Heart right ventricle (tissue), 16 donors: ENCODE data around the gene MIB2. TPM values are rescaled to one million over a fixed set of nuclear protein-coding genes. Genes with fewer than 3 reads are reported as not detected.

Experiments used
- ATAC-seq, 8 donors: fragments of 200-7000 bp; cut with Tn5 transposase; one replicate each; pipeline ENCODE4 v1.9.1; 2020; ENCODE audit warnings: mild to moderate bottlenecking in 8 of 8, moderate library complexity in 8 of 8, moderate number of reproducible peaks in 1 of 8
- DNase-seq, 2 donors: peaks; one replicate each; pipeline ENCODE4 v3.0.0-alpha.2; 2020
- H3K27ac ChIP-seq, 10 donors: fragments of 200-600 bp; sonication (generic) in 2 of 10; one replicate each; pipeline versions ENCODE4 v1.5.0 to v1.8.0; 2020 to 2022; ENCODE audit warnings: mild to moderate bottlenecking in 3 of 10
- H3K27me3 ChIP-seq, 7 donors: fragments of 200-600 bp; one replicate each; pipeline ENCODE4 v1.8.0; 2021 to 2022; ENCODE audit warnings: mild to moderate bottlenecking in 2 of 7
- H3K36me3 ChIP-seq, 9 donors: fragments of 200-600 bp; sonication (generic) in 1 of 9; one replicate each; pipeline versions ENCODE4 v1.5.0 to v1.8.0; 2020 to 2022; ENCODE audit warnings: mild to moderate bottlenecking in 2 of 9
- H3K4me1 ChIP-seq, 9 donors: fragments of 200-600 bp; sonication (generic) in 1 of 9; one replicate each; pipeline versions ENCODE4 v1.5.0 to v1.8.0; 2020 to 2022; ENCODE audit warnings: mild to moderate bottlenecking in 4 of 9
- H3K4me3 ChIP-seq, 10 donors: fragments of 200-600 bp; sonication (generic) in 2 of 10; one replicate each; pipeline versions ENCODE4 v1.5.0 to v1.8.0; 2020 to 2022; ENCODE audit warnings: mild to moderate bottlenecking in 7 of 10, moderate library complexity in 2 of 10
- H3K9me3 ChIP-seq, 11 donors: fragments of 200-600 bp in 10 of 11; sonication (generic) in 2 of 11; one replicate each; pipeline versions ENCODE4 v1.5.0 to v1.8.0; 2013 to 2022; ENCODE audit warnings: mild to moderate bottlenecking in 2 of 11, control low read depth in 1 of 11, moderate library complexity in 1 of 11
- WGBS, 2 donors: extraction: QIAGEN DNeasy Blood & Tissue Kit; methylation state at CpG; one replicate each; pipeline ENCODE4 v1.1.7; 2013; ENCODE audit warnings: inconsistent platforms in 1 of 2; 5-methylcytosine and 5-hydroxymethylcytosine counted together
- intact Hi-C, 10 donors: fragments of 100-400 bp; cut with DNase I; formaldehyde crosslinking; loops; one replicate each; pipeline versions ENCODE4 v1.11.1 to v1.14.2; 2022
- polyA plus RNA-seq, 2 donors: library from polyadenylated mRNA; stranded (reverse); fragments of 200-250 nt; gene quantifications; one replicate each; pipeline ENCODE4 v1.2.3, GENCODE V29; 2013
- total RNA-seq, 10 donors: library from RNA; stranded (reverse); fragmentation: NEBNext Ultra II Directional in 3 of 10; extraction: Animal tissue kit (Norgen Biotek cat#: 25700) in 3 of 10; gene quantifications; one replicate each; pipeline versions ENCODE4 v1.2.1 to v1.2.4, GENCODE V29; 2021 to 2023
- TF ChIP-seq, protein P1 (sequence below), 9 donors: fragments of 200-600 bp; sonication (generic) in 2 of 9; IDR thresholded peaks; one replicate each; pipeline versions ENCODE4 v1.5.0 to v1.8.0; 2021 to 2022; ENCODE audit warnings: antibody characterized with exemption in 9 of 9, mild to moderate bottlenecking in 5 of 9, moderate library complexity in 1 of 9
- donor health status: Arrhythmogenic right ventricular cardiomyopathy.
- donor health status: ischemic (EF 13 %, LVEDD 7.1; RV severe dilation, severe dysfunction).
- donor health status: healthy with polysubstance abuse.
- donor health status: DM: no; HTN: yes; CAD: no.
- donor health status: DM: no; HTN: no; CAD: no.
- donor health status: ischemic (EF 25% LVEDD 6.9; RV normal size, moderate dysfunction).
- donor health status: ischemic (EF 25% LVEDD 5.7; RV mildly dilated, moderate dysfunction).
- donor health status: healthy.
- donor health status: DM: yes; HTN: yes; CAD: no.
- donor health status: Ischemic cardiomyopathy.
- donor health status: ischemic (EF 35%, LVEDD 5.7; RV mildly dilated, moderate dysfunction).
- donor health status: nonischemic (EF 11% LVEDD 7.7; RV severe dilation, severe dysfunction).
- donor health status: DM: yes; HTN: yes; CAD: no.
- donor health status: PGD.
- donor health status: ischemic (EF 29% LVEDD 5.4; RV normal size, mild dysfunction).
- donor health status: nonischemic (EF 23%, LVEDD 6.1; RV moderate dilation, normal function).

The MIB2 gene
- total and polyA plus RNA-seq, 12 donors: 53.6 to 248 (median 74.7) TPM

DNA sequence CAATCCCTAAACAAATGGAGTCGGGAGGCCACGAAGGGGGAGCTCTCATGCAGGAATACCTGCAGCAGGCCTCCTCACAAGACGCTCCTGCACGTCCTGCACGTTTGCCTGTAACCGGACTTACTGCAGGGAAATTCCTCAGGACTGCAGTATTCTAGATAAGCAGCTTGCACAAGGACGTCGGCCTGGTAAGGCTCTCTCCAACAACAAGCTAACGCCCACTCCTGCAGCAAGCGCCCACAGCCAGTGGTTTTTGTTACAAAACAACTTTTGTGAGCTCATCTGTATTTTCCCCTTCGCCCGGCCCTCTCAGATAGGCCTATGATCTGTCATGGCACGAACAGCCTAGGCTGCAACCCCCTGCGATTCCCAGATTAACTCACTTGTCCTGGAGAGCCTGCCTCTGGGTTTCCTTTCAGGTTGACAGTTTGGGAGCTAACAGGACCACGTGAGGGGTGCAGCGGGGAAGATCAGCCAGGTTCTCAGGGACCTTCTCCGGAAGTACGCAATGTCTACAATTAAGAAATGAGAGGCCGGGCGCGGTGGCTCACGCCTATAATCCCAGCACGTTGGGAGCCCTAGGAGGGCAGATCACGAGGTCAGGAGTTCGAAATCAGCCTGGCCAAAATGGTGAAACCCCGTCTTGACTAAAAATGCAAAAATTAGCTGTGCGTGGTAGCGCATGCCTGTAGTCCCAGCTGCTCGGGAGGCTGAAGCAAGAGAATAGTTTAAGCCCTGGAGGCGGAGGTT lies 921 bp upstream of the MIB2 start:
- peak in 4 of 8 donors; percentile 1 to 6 (median 4) for ATAC-seq
- intact Hi-C loops: loop anchor here in 5 of 10 donors (2.0 to 5.0 kb wide), 2 partner anchors 37 to 40 kb away; partner anchors contain the start of gene SSU72 (in 1 of the 5)

DNA sequence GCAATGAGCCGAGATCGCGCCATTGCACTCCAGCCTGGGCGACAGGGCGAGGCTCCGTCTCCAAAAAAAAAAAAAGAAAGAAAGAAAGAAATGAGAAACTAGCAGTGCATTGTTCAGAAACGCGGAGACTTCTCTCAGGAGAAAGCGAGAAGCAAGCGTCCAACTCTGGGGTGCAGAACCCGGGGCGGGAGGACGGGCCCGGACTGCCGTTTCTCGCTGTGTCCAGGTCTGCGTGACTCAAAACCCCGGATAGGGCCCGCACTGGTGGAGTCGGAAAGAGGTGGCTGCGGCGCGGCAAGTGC lies 395 bp upstream of the MIB2 start:
- TF ChIP-seq, protein P1, sequence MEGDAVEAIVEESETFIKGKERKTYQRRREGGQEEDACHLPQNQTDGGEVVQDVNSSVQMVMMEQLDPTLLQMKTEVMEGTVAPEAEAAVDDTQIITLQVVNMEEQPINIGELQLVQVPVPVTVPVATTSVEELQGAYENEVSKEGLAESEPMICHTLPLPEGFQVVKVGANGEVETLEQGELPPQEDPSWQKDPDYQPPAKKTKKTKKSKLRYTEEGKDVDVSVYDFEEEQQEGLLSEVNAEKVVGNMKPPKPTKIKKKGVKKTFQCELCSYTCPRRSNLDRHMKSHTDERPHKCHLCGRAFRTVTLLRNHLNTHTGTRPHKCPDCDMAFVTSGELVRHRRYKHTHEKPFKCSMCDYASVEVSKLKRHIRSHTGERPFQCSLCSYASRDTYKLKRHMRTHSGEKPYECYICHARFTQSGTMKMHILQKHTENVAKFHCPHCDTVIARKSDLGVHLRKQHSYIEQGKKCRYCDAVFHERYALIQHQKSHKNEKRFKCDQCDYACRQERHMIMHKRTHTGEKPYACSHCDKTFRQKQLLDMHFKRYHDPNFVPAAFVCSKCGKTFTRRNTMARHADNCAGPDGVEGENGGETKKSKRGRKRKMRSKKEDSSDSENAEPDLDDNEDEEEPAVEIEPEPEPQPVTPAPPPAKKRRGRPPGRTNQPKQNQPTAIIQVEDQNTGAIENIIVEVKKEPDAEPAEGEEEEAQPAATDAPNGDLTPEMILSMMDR (IDR thresholded peaks at IDR 0.05): no peak
- 0 to 1% methylated on average over 23 of the region's 23 CpGs for WGBS, 2 donors
- peak overlapping the region in 9 of 10 donors; percentile 98 to 100 (median 100) for H3K27ac ChIP-seq
- intact Hi-C loops: loop anchor here in 5 of 10 donors (2.0 to 5.0 kb wide), 2 partner anchors 38 to 40 kb away; partner anchors contain the start of gene SSU72 (in 1 of the 5)
- H3K36me3 ChIP-seq: peaks cover 0 to 24% (median 0%) of the 10 kb centered on the region in 9 donors
- H3K27me3 ChIP-seq: no peaks in the 10 kb centered on the region
- ATAC-seq: no peak
- H3K4me1 ChIP-seq: peaks cover 7 to 49% (median 36%) of the 10 kb centered on the region in 9 donors
- H3K9me3 ChIP-seq: no peaks in the 10 kb centered on the region
- DNase-seq: no peak
- peak overlapping the region; percentile 89 to 100 (median 97) for H3K4me3 ChIP-seq

More for the DNA sequence above, 921 bp upstream of the MIB2 start:
- H3K27ac ChIP-seq: peak overlapping the region in 9 of 10 donors; percentile 98 to 100 (median 100)
- H3K9me3 ChIP-seq: no peaks in the 10 kb centered on the region
- peaks cover 7 to 44% (median 32%) of the 10 kb centered on the region in 9 donors for H3K4me1 ChIP-seq
- 6 to 12% methylated on average over 30 of the region's 30 CpGs for WGBS, 2 donors
- TF ChIP-seq, protein P1 (IDR thresholded peaks at IDR 0.05): no peak
- peaks cover 0 to 24% (median 0%) of the 10 kb centered on the region in 9 donors for H3K36me3 ChIP-seq
- H3K4me3 ChIP-seq: peak overlapping the region; percentile 89 to 100 (median 97)
- no peaks in the 10 kb centered on the region for H3K27me3 ChIP-seq
- DNase-seq: peak in 1 of 2 donors; percentile 15

DNA sequence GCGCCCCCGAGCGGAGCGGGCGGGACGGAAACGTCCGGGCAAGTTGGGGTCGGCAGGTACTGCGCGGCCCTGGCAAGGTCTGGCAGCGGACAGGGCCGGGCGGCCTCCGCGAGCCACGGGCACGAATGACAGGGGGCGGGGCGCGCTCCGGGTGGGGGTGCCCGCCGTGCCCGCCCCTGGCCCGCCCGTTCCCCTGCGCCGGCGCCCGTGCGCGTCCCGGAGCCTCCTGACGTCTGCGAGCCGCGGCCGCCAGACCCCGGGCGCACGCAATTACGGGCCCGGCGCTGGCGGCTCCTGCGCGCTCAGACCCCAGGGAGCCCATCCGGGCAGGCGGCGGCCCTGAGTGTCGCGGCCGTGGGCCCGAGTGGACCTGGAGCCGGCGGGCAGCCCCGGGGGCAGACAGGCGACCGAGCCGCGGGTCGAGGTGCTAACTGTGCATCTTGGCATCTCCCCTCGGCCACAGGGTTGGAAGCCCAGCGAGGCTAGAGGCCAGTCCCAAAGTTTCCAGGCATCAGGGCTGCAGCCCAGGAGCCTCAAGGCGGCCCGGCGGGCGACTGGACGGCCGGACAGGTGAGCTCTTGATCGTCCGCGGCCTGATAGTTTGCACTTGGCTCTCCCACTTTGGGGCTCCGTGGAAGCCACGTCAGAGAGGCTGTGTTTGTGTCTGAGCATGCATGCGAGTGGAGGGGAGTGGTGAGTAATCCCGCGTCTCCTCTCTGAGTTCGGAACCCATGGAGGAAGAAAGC lies 918 bp downstream of the MIB2 start:
- H3K36me3 ChIP-seq: peaks cover 0 to 24% (median 0%) of the 10 kb centered on the region in 9 donors
- peak in 3 of 8 donors; percentile 0 to 16 (median 5) for ATAC-seq
- intact Hi-C loops: no loop called here
- peak overlapping the region; percentile 98 to 100 (median 100) for H3K27ac ChIP-seq
- H3K27me3 ChIP-seq: no peaks in the 10 kb centered on the region
- peak in 1 of 2 donors; percentile 62 for DNase-seq
- H3K4me1 ChIP-seq: peaks cover 7 to 59% (median 44%) of the 10 kb centered on the region in 9 donors
- H3K9me3 ChIP-seq: no peaks in the 10 kb centered on the region
- 5% methylated on average over 78 to 80 of the region's 80 CpGs for WGBS, 2 donors
- H3K4me3 ChIP-seq: peak overlapping the region; percentile 89 to 100 (median 97)
- TF ChIP-seq, protein P1 (IDR thresholded peaks at IDR 0.05): no peak

DNA sequence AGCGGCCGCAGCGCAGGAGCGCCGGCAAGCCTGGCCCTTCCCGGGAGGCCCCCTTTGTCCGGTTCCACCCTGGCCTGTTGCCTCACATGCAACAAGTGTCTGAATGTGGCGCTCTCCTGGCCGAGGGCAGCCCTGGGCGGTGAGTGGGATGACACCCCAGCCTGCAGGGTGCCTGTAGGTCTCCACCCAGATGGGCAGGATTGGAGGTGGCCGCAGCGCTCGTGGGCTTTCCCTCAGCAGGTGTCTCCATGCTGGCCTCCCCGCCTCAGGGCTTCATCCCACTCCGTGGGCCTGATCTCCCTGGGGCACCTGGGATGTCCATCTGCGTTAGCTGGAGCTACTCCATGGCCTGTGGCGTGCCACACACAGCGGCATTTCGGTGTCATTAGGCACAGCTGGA lies 1.5 kb downstream of the MIB2 start:
- TF ChIP-seq, protein P1 (IDR thresholded peaks at IDR 0.05): no peak
- Histone ChIP-seq H3K4me1 (peaks cover 7 to 64% (median 48%) of the 10 kb centered on the region in 9 donors), H3K9me3 (no peaks in the 10 kb centered on the region), H3K27ac (peak overlapping the region in 8 of 10 donors; percentile 98 to 100 (median 100)), H3K27me3 (no peaks in the 10 kb centered on the region), H3K36me3 (peaks cover 0 to 24% (median 0%) of the 10 kb centered on the region in 9 donors), H3K4me3 (peak overlapping the region; percentile 89 to 100 (median 97))
- WGBS, 2 donors: 78% methylated on average over 19 of the region's 19 CpGs
- ATAC-seq (no peak), DNase-seq (peak in 1 of 2 donors; percentile 18)
- intact Hi-C loops: no loop called here
